ENCODE data around the gene SLC5A10.

DNA sequence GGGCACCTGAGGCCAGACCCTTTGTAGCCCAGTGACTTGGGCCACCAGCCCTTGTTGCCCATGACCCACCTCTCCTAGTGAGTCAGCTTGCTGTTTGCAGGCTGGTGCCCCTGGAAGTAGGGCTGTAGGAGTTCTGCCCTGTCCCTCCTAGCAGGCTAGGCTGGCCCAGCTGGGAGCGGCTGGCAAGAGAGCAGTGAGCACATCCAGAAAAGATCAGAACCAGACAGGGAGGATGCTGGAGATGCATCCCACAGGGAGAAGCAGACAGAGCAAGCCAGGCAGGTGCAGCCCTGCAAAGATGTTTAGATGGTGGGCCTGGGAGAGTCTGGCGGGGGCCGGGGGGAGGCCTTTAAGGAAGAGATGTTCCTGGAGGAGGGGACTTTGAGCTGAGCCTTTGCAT lies 2.4 kb downstream of the SLC5A10 start:
- TF ChIP-seq, protein P1, sequence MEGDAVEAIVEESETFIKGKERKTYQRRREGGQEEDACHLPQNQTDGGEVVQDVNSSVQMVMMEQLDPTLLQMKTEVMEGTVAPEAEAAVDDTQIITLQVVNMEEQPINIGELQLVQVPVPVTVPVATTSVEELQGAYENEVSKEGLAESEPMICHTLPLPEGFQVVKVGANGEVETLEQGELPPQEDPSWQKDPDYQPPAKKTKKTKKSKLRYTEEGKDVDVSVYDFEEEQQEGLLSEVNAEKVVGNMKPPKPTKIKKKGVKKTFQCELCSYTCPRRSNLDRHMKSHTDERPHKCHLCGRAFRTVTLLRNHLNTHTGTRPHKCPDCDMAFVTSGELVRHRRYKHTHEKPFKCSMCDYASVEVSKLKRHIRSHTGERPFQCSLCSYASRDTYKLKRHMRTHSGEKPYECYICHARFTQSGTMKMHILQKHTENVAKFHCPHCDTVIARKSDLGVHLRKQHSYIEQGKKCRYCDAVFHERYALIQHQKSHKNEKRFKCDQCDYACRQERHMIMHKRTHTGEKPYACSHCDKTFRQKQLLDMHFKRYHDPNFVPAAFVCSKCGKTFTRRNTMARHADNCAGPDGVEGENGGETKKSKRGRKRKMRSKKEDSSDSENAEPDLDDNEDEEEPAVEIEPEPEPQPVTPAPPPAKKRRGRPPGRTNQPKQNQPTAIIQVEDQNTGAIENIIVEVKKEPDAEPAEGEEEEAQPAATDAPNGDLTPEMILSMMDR (IDR thresholded peaks at IDR 0.05; ENCODE audit: insufficient read depth, low read depth, low read length) = no peak
- no peak for TF ChIP-seq EZH2 (IDR thresholded peaks at IDR 0.05; ENCODE audit: insufficient read depth, low read length)
